GM13977 (cell line): ENCODE measurements around the gene FGD3.

Experiments used
- DNase-seq: peaks from one replicate; pipeline ENCODE4 v3.0.0; 2012; ENCODE audit warnings: low spot score
- CTCF ChIP-seq: IDR thresholded peaks from 2 replicates; pipeline ENCODE4 v1.5.1; 2012; ENCODE audit warnings: mild to moderate bottlenecking, control low read depth; ENCODE audit not compliant: insufficient read depth; ENCODE audit errors: extremely low read depth, missing control alignments
- in situ Hi-C: fragments of 300-500 bp; cut with MboI; formaldehyde crosslinking; loops from one replicate; pipeline ENCODE4 v1.12.0; 2022; ENCODE audit warnings: low sequenced_read_pairs, low pct_unique_long_range_greater_than_20kb, mixed read lengths, inconsistent platforms; ENCODE audit not compliant: unreplicated experiment

Gene FGD3

GRCh38 chr9:93035106-93035660, 87.9 kb downstream of the FGD3 start:
- DNase-seq = no peak
- in situ Hi-C loops = no loop called here
- no peak for TF ChIP-seq CTCF

- TF ChIP-seq CTCF = no peak
- no peak for DNase-seq
- in situ Hi-C loops = no loop called here
Observed at GRCh38 chr9:93035821-93036351, 88.6 kb downstream of the FGD3 start.

DNA sequence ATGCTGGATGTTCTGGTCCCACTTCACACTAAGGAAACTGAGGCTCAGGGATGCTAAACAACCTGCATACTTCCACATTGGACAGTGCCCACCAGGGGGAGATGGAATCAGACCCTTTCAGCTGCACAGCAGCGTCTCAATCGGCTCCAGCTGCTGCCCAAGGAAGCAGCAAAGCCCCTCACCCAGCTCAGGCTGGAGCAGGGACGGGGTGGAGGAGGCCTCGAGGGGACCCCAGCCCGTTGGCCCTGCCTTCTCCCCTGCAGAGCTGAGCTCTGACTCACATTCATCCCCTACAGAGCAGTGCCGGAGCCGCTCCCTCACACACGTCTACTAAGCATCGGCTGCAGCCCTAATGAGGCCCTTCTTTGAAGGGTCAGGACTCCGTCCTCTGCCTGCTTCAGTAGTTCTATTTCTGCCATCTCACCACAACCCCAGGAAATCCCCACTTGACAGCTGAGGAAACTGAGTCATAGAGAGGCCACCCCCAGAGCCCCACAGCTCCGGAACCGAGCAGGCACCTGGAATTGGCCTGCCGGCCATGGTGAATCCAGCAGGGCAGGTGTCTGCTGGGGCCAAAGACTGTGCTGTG, 89.7 kb downstream of the FGD3 start:
- in situ Hi-C loops = no loop called here
- DNase-seq = no peak
- no peak for TF ChIP-seq CTCF

GRCh38 chr9:93037476-93037971, 90.2 kb downstream of the FGD3 start:
- in situ Hi-C loops = no loop called here
- TF ChIP-seq CTCF = no peak
- no peak for DNase-seq

DNA sequence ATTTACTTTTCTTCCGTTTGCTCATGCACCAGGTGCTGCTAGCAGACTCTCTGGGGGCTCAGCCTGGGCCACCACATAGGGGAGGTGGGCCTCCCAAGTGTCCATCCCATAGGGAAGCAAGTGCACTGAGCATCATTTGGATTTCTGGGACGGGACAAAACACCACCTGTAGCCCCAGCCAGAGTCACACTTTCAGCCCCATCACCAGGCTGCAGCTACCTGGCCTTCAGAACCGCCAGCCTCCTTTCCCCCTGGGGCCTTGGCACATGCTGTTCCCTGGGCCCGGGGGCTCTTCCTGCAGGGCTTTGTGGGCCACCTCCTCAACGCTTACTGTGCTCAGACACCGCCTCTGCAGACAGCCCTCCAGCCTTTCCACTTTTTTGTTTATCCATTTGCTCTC, 91.6 kb downstream of the FGD3 start:
- no peak for DNase-seq
- in situ Hi-C loops = no loop called here
- TF ChIP-seq CTCF = no peak

GRCh38 chr9:93039456-93039855, 92.1 kb downstream of the FGD3 start:
- DNase-seq = no peak
- in situ Hi-C loops = no loop called here
- no peak for TF ChIP-seq CTCF
